IMR-90 (cell line): ENCODE results near the gene VAT1L. TPM values are rescaled to one million over a fixed set of nuclear protein-coding genes. Genes with fewer than 3 reads are reported as not detected.

Source experiments
- CTCF ChIP-seq: conservative IDR thresholded peaks from 2 replicates; pipeline ENCODE4 v1.5.1; 2012; ENCODE audit warnings: mild to moderate bottlenecking, low read depth, low read length, improper control_type of control experiment
- polyA plus RNA-seq, 3 experiments: library from polyadenylated mRNA; depleted of rRNA; stranded (reverse); fragments of >200 nt; gene quantifications; 2 replicates each; pipeline ENCODE4 v1.2.3, GENCODE V29; 2012; ENCODE audit warnings: low replicate concordance in 1 of 3
- total RNA-seq: library from RNA; depleted of rRNA; stranded (reverse); fragments of >200 nt; gene quantifications from 2 replicates; pipeline ENCODE4 v1.2.3, GENCODE V29; 2012

The VAT1L gene
- total and polyA plus RNA-seq, 2 of the 4 experiments (the other 2 are of a cell fraction) = 15.4 to 18.5 TPM

- no peak for TF ChIP-seq CTCF
Measured at GRCh38 chr16:77918809-77919707, 130.7 kb downstream of the VAT1L start (continued).
